IMR-90 (cell line): ENCODE data around the gene CARS2. TPM values are rescaled to one million over a fixed set of nuclear protein-coding genes. Genes with fewer than 3 reads are reported as not detected.

Experiments
- ATAC-seq: fragments of 200-7000 bp; cut with Tn5 transposase; 2 replicates; pipeline ENCODE4 v1.9.1; 2020; ENCODE audit warnings: low read depth, mild to moderate bottlenecking, moderate library complexity
- BruUV-seq: library from RNA; stranded (reverse); fragments of 400-500 nt; replicated peaks from 2 replicates; lab custom pipeline; 2021; lab: Mats Ljungman, UMichigan
- CTCF ChIA-PET: fragments of 300-600 bp; formaldehyde crosslinking; extraction: SDS; loops from one replicate; lab custom pipeline; 2021; ENCODE audit warnings: antibody characterized with exemption; lab: Yijun Ruan, JAX
- POLR2A ChIA-PET: fragments of 300-600 bp; sonication (Branson Sonifier 250); formaldehyde crosslinking; loops from one replicate; lab custom pipeline; 2022; ENCODE audit warnings: antibody characterized with exemption; ENCODE audit not compliant: unreplicated experiment; lab: Charles Lee
- DNase-seq: peaks from one replicate; pipeline ENCODE4 v3.0.0; 2013
- H2AFZ ChIP-seq: replicated peaks from 2 replicates; pipeline ENCODE3; 2013; ENCODE audit warnings: low read length, mild to moderate bottlenecking; ENCODE audit not compliant: poor library complexity
- H2AK5ac ChIP-seq: 2 replicates; pipeline ENCODE4 v1.6.1; 2013; ENCODE audit warnings: low read depth, low read length, inconsistent platforms
- H2AK9ac ChIP-seq: replicated peaks from 2 replicates; pipeline ENCODE3; 2013; ENCODE audit warnings: mild to moderate bottlenecking, low read depth, low read length, moderate library complexity; ENCODE audit not compliant: poor library complexity
- H2BK120ac ChIP-seq: 2 replicates; pipeline ENCODE4 v1.6.1; 2013; ENCODE audit warnings: low read depth, low read length, inconsistent platforms
- H2BK15ac ChIP-seq: 3 replicates; pipeline ENCODE4 v1.6.1; 2013; ENCODE audit warnings: low read depth, low read length, inconsistent platforms
- H2BK20ac ChIP-seq: 2 replicates; pipeline ENCODE4 v1.6.1; 2013; ENCODE audit warnings: low read depth, mild to moderate bottlenecking, inconsistent platforms, low read length, moderate library complexity
- H2BK5ac ChIP-seq: 2 replicates; pipeline ENCODE4 v1.6.1; 2013; ENCODE audit warnings: mild to moderate bottlenecking, low read depth, low read length, inconsistent platforms; ENCODE audit not compliant: poor library complexity, severe bottlenecking
- H3K14ac ChIP-seq: replicated peaks from 2 replicates; pipeline ENCODE4 v1.6.1; 2013; ENCODE audit warnings: low read depth, low read length, inconsistent platforms
- H3K18ac ChIP-seq: 2 replicates; pipeline ENCODE4 v1.6.1; 2013; ENCODE audit warnings: low read depth, low read length, control low read depth
- H3K23ac ChIP-seq: 2 replicates; pipeline ENCODE4 v1.6.1; 2013; ENCODE audit warnings: low read depth, low read length, inconsistent platforms
- H3K27ac ChIP-seq: 2 replicates; pipeline ENCODE4 v1.5.1; 2013; ENCODE audit warnings: mild to moderate bottlenecking, control low read depth, low read length; ENCODE audit not compliant: insufficient read depth
- H3K27me3 ChIP-seq: 2 replicates; pipeline ENCODE4 v1.6.1; 2013; ENCODE audit warnings: low read length; ENCODE audit not compliant: control insufficient read depth, insufficient read depth
- H3K36me3 ChIP-seq: 2 replicates; pipeline ENCODE4 v1.6.1; 2013; ENCODE audit warnings: low read length, mixed read lengths; ENCODE audit not compliant: control insufficient read depth, insufficient read depth
- H3K4ac ChIP-seq: 2 replicates; pipeline ENCODE4 v1.6.1; 2013; ENCODE audit warnings: low read depth, low read length, inconsistent platforms
- H3K4me1 ChIP-seq: 2 replicates; pipeline ENCODE4 v1.6.1; 2013; ENCODE audit warnings: low read length, mixed read lengths; ENCODE audit not compliant: control insufficient read depth, insufficient read depth
- H3K4me2 ChIP-seq: 2 replicates; pipeline ENCODE4 v1.6.1; 2013; ENCODE audit warnings: low read depth, mild to moderate bottlenecking, control low read depth, low read length, moderate library complexity
- H3K4me3 ChIP-seq: 2 replicates; pipeline ENCODE4 v1.5.1; 2013; ENCODE audit warnings: low read depth, mild to moderate bottlenecking, control low read depth, low read length, moderate library complexity; ENCODE audit not compliant: insufficient read depth
- H3K56ac ChIP-seq: 2 replicates; pipeline ENCODE4 v1.6.1; 2013; ENCODE audit warnings: low read length, inconsistent platforms; ENCODE audit not compliant: insufficient read depth; ENCODE audit errors: extremely low read depth
- H3K79me1 ChIP-seq, 2 experiments: 2 replicates each; pipeline ENCODE4 v1.6.1; 2013; ENCODE audit warnings: low read length in 2 of 2, inconsistent platforms in 1 of 2, low read depth in 1 of 2
- H3K9ac ChIP-seq: 2 replicates; pipeline ENCODE4 v1.6.1; 2013; ENCODE audit warnings: low read depth, low read length, control low read depth
- H3K9me1 ChIP-seq: 2 replicates; pipeline ENCODE4 v1.6.1; 2013; ENCODE audit warnings: low read length, inconsistent platforms; ENCODE audit not compliant: insufficient read depth
- H3K9me3 ChIP-seq: 2 replicates; pipeline ENCODE4 v1.6.1; 2013; ENCODE audit warnings: low read length; ENCODE audit not compliant: control insufficient read depth, insufficient read depth
- H4K20me1 ChIP-seq: 2 replicates; pipeline ENCODE4 v1.6.1; 2013; ENCODE audit warnings: low read length, inconsistent platforms; ENCODE audit not compliant: insufficient read depth
- H4K5ac ChIP-seq: 2 replicates; pipeline ENCODE4 v1.6.1; 2013; ENCODE audit warnings: mild to moderate bottlenecking, low read depth, low read length, control low read depth
- H4K8ac ChIP-seq, 2 experiments: 2 replicates each; pipeline ENCODE4 v1.6.1; 2013; ENCODE audit warnings: low read depth in 2 of 2, low read length in 2 of 2, control low read depth in 1 of 2, inconsistent platforms in 1 of 2
- H4K91ac ChIP-seq: 2 replicates; pipeline ENCODE4 v1.6.1; 2013; ENCODE audit warnings: low read depth, low read length, inconsistent platforms; ENCODE audit not compliant: insufficient read depth
- BHLHE40 ChIP-seq: fragments of 150-350 bp; IDR thresholded peaks from 2 replicates; pipeline ENCODE4 v1.6.1; 2016; ENCODE audit warnings: mild to moderate bottlenecking, low read depth, low read length
- NFE2L2 ChIP-seq: fragments of 150-350 bp; IDR thresholded peaks from 2 replicates; pipeline ENCODE4 v1.6.1; 2016; ENCODE audit warnings: low read depth, mild to moderate bottlenecking, low read length
- POLR2A ChIP-seq: IDR thresholded peaks from 2 replicates; pipeline ENCODE4 v1.6.1; 2012; ENCODE audit warnings: mild to moderate bottlenecking, low read depth, low read length
- RCOR1 ChIP-seq: IDR thresholded peaks from 2 replicates; pipeline ENCODE4 v1.6.1; 2012; ENCODE audit warnings: mild to moderate bottlenecking, low read length, improper control_type of control experiment; ENCODE audit not compliant: insufficient replicate concordance
- USF2 ChIP-seq: fragments of 150-350 bp; IDR thresholded peaks from 2 replicates; pipeline ENCODE4 v1.6.1; 2017; ENCODE audit warnings: mild to moderate bottlenecking, antibody characterized with exemption, low read length, low read depth
- WGBS, 2 experiments: methylation state at CpG; one replicate each; pipeline versions ENCODE4 v1.1.5 to v1.1.7; 2013; ENCODE audit warnings: missing lambda C conversion rate in 2 of 2; ENCODE audit not compliant: insufficient read length in 1 of 2; ENCODE audit errors: extremely low coverage in 2 of 2; 5-methylcytosine and 5-hydroxymethylcytosine counted together
- dilution Hi-C: fragments of 300-500 bp; cut with HindIII; formaldehyde crosslinking; loops from one replicate; pipeline ENCODE4 v1.14.3; 2018; ENCODE audit warnings: low sequenced_read_pairs; ENCODE audit not compliant: unreplicated experiment
- in situ Hi-C: fragments of 300-500 bp; cut with MboI; formaldehyde crosslinking; loops from 3 replicates; pipeline ENCODE4 v1.14.3; 2019; ENCODE audit warnings: low sequenced_read_pairs, inconsistent platforms, mixed read lengths
- intact Hi-C: fragments of 100-400 bp; cut with micrococcal nuclease; formaldehyde crosslinking; loops from 2 replicates; pipeline ENCODE4 v1.10.0; 2022
- polyA plus RNA-seq, 3 experiments: library from polyadenylated mRNA; depleted of rRNA; stranded (reverse); fragments of >200 nt; gene quantifications; 2 replicates each; pipeline ENCODE4 v1.2.3, GENCODE V29; 2012; ENCODE audit warnings: low replicate concordance in 1 of 3
- total RNA-seq: library from RNA; depleted of rRNA; stranded (reverse); fragments of >200 nt; gene quantifications from 2 replicates; pipeline ENCODE4 v1.2.3, GENCODE V29; 2012

The CARS2 gene
- total and polyA plus RNA-seq, 2 of the 4 experiments (the other 2 are of a cell fraction), result 76.2 to 76.4 TPM

GRCh38 chr13:110649551-110649950 lies 56.4 kb downstream of the CARS2 start:
- in situ Hi-C loops, result no loop called here
- no peak for ATAC-seq
- peaks cover 2% of the 10 kb centered on the region; the same call in 1 of the 2 replicates for H3K9me1 ChIP-seq
- no peaks in the 10 kb centered on the region for H3K27me3 ChIP-seq
- no peak overlapping the region for H3K9ac ChIP-seq
- H2BK5ac ChIP-seq, result no peak overlapping the region
- intact Hi-C loops, result no loop called here
- POLR2A ChIA-PET, result no interaction called here
- H3K27ac ChIP-seq, result no peak overlapping the region
- no peak overlapping the region for H2BK15ac ChIP-seq
- H2AFZ ChIP-seq, result no peak overlapping the region
- H3K4me1 ChIP-seq, result peaks cover 7% of the 10 kb centered on the region; the same call in 1 of the 2 replicates
- no peak overlapping the region for H2AK9ac ChIP-seq
- H3K23ac ChIP-seq, result no peak overlapping the region
- no peaks in the 10 kb centered on the region for H3K9me3 ChIP-seq
- DNase-seq, result no peak
- H3K56ac ChIP-seq, result no peak overlapping the region
- H2BK20ac ChIP-seq, result no peak overlapping the region
- no peak overlapping the region for H3K4me3 ChIP-seq
- H3K79me1 ChIP-seq, result peaks cover 7 to 23% of the 10 kb centered on the region in 2 experiments; a peak in 3 of 4 replicates
- peaks cover 2% of the 10 kb centered on the region; the same call in 1 of the 2 replicates for H4K20me1 ChIP-seq
- no peak overlapping the region for H3K18ac ChIP-seq
- dilution Hi-C loops, result no loop called here
- H2AK5ac ChIP-seq, result no peak overlapping the region
- no peak overlapping the region for H3K4ac ChIP-seq
- H3K14ac ChIP-seq, result no peak overlapping the region
- TF ChIP-seq BHLHE40 (no peak), POLR2A (no peak), USF2 (no peak), RCOR1 (no peak), NFE2L2 (no peak)
- H2BK120ac ChIP-seq, result no peak overlapping the region
- 89% methylated on average over 3 of the region's 7 CpGs; no CpG with 5 or more reads in 1 of the 2 experiments for WGBS, 2 experiments
- no peak overlapping the region for H4K8ac ChIP-seq
- CTCF ChIA-PET, result no interaction called here
- no peak overlapping the region for H4K91ac ChIP-seq
- H3K4me2 ChIP-seq, result no peak overlapping the region
- no peak overlapping the region for H4K5ac ChIP-seq
- H3K36me3 ChIP-seq, result peaks cover 30% of the 10 kb centered on the region
- BruUV-seq, result no TSS peak
